PFSK-1 (cell line): ENCODE results near the gene AIMP2.

Experiments used
- FOXP2 ChIP-seq: optimal IDR thresholded peaks from 2 replicates; pipeline ENCODE3; 2011; ENCODE audit warnings: borderline replicate concordance, control low read depth, inconsistent platforms; ENCODE audit not compliant: insufficient read depth; ENCODE audit errors: extremely low read length, extremely low read depth
- POLR2AphosphoS5 ChIP-seq: IDR thresholded peaks from 2 replicates; pipeline ENCODE4 v1.6.1; 2012; ENCODE audit warnings: low read depth, mild to moderate bottlenecking, control low read depth, low read length, moderate library complexity
- REST ChIP-seq, 2 experiments: IDR thresholded peaks; 2 replicates each; pipeline versions ENCODE4 v1.6.1 to v1.8.0; 2011 to 2012; ENCODE audit warnings: low read depth in 2 of 2, low read length in 2 of 2, control low read depth in 1 of 2, inconsistent platforms in 1 of 2, mild to moderate bottlenecking in 1 of 2, moderate library complexity in 1 of 2; ENCODE audit not compliant: insufficient read depth in 1 of 2
- SIN3A ChIP-seq: IDR thresholded peaks from 2 replicates; pipeline ENCODE4 v1.6.1; 2012; ENCODE audit warnings: mild to moderate bottlenecking, low read length, moderate library complexity, borderline replicate concordance; ENCODE audit not compliant: insufficient read depth
- TAF1 ChIP-seq: IDR thresholded peaks from 2 replicates; pipeline ENCODE4 v1.6.1; 2012; ENCODE audit warnings: low read length, control low read depth, borderline replicate concordance; ENCODE audit not compliant: insufficient read depth

Gene AIMP2

DNA sequence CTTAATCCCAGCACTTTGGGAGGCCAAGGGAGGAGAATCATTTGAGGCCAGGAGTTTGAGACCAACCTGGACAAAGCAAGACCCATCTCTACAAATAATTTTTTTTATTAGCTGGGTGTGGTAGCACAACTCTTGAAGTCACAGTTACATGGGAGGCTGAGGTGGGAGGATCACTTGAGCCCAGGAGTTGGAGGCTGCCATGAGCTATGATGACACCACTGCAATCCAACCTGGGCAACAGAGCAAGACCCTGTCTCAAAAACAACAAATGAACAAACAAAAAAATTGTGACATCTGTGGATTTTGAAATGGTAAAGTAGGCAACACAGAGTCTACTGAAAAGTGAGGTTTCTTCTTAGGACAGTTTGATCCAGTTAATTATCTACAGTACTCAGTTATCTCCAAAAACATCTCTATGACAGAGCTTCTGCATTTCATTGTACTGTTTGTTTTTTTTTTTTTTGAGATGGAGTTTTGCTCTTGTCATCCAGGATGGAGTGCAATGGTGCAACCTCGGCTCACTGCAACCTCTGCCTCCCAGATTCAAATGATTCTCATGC, 18.8 kb downstream of the AIMP2 start:
- TF ChIP-seq POLR2AphosphoS5 (no peak), REST (IDR thresholded peaks at IDR 0.05; ENCODE audit: insufficient read depth in 1 of 2, low read depth in 2 of 2, low read length in 2 of 2) (no peak), FOXP2 (no peak), SIN3A (no peak), TAF1 (no peak)

GRCh38 chr7:6028563-6028962, 19.5 kb downstream of the AIMP2 start:
- no peak for TF ChIP-seq POLR2AphosphoS5
- TF ChIP-seq REST (IDR thresholded peaks at IDR 0.05; ENCODE audit: insufficient read depth in 1 of 2, low read depth in 2 of 2, low read length in 2 of 2), result no peak
- TF ChIP-seq FOXP2, result no peak
- TF ChIP-seq SIN3A, result no peak

DNA sequence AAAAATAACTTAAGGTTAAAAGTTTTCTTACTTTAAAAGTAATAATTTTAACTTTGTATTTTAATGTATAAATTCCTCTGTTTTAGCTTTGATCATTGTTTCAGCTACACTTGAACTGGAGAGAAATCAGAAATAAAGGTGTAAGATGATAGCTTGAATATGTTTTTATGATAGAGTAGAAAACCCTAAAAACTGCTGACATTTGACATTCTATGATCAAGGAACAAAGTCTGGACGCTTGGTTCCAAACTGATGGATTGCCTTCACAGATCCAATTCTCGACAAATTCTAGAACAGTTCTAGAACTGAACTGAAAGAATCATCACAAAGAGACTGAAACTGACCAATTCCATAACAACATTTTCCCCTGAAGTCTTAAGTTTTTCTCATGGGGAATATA, 21.9 kb downstream of the AIMP2 start, which contains the start of gene ANKRD61:
TSS of gene ANKRD61 (plus strand) at position 389 of the 400 bp plus-strand sequence. CDS start at position 389, 0 bp downstream.
- TF ChIP-seq REST (IDR thresholded peaks at IDR 0.05; ENCODE audit: insufficient read depth in 1 of 2, low read depth in 2 of 2, low read length in 2 of 2) (no peak), SIN3A (no peak), TAF1 (no peak), FOXP2 (no peak), POLR2AphosphoS5 (no peak)

DNA sequence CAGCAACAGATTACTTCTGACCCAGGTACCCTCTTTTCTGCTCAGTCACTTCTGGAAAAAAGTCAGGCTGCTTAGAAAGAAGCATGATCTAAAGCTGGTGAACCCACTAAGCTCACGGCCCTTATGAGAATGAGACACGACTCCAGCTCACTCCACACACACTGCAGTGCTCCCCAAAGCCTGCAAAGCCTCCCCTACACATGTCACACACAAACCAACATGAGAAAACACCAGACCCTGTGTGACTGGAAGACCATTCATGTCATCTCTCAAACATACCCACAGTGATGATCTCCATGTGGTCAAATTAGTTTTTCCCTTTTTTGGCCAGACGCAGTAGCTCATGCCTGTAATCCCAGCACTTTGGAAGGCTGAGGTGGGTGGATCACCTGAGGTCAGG, 22.5 kb downstream of the AIMP2 start:
- TF ChIP-seq FOXP2 (no peak), POLR2AphosphoS5 (no peak), REST (IDR thresholded peaks at IDR 0.05; ENCODE audit: insufficient read depth in 1 of 2, low read depth in 2 of 2, low read length in 2 of 2) (no peak), TAF1 (no peak), SIN3A (no peak)

- no peak for TF ChIP-seq SIN3A
- TF ChIP-seq FOXP2, result no peak
Measured at GRCh38 chr7:6032167-6032566, 23.1 kb downstream of the AIMP2 start.
